Erythroblast (primary cell): ENCODE measurements around the gene CDCA5.

Source experiments
- GATA1 ChIP-seq: IDR thresholded peaks from 2 replicates; pipeline ENCODE4 v1.6.1; 2011; ENCODE audit warnings: low read depth, mild to moderate bottlenecking, control low read depth, low read length, moderate library complexity
- POLR2A ChIP-seq: IDR thresholded peaks from 2 replicates; pipeline ENCODE4 v1.6.1; 2011; ENCODE audit warnings: mild to moderate bottlenecking, low read length

DNA sequence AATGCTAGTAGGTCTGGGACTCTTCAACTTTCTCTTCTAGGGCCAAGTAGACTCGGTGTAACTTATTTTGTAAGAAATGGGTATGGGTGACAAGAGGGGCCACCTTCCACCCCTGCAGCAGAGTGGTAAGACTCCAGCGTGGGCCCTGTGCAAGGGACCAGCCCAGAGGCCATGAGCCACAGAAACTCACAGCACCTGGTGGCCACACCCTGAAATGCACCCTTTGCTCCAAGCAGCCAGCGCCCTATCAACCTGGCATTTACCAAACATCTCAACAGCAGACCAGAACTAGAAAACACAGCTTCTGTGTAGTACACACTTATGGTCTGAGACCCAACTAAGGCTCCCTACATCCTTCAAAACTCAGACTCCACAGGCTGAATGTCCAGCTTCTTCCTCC, 5.7 kb downstream of the CDCA5 start:
- no peak for TF ChIP-seq POLR2A
- no peak for TF ChIP-seq GATA1
